Type B pancreatic cell (in vitro differentiated cells): ENCODE data around the gene TNS3. TPM values are rescaled to one million over a fixed set of nuclear protein-coding genes. Genes with fewer than 3 reads are reported as not detected.

Experiments used
- DNase-seq: peaks from one replicate; pipeline ENCODE4 v3.0.0; 2021; ENCODE audit warnings: mixed read lengths; ENCODE audit not compliant: unreplicated experiment; ENCODE audit errors: extremely low spot score
- H3K27ac Mint-ChIP-seq: 2 replicates; pipeline ENCODE4 v1.8.0; 2021; ENCODE audit warnings: mild to moderate bottlenecking, mixed read lengths
- H3K27me3 Mint-ChIP-seq: 2 replicates; pipeline ENCODE4 v1.8.0; 2021; ENCODE audit warnings: mixed read lengths
- H3K36me3 Mint-ChIP-seq: 2 replicates; pipeline ENCODE4 v1.8.0; 2021; ENCODE audit warnings: mixed read lengths
- H3K4me1 Mint-ChIP-seq: one replicate; pipeline ENCODE4 v1.8.0; 2021; ENCODE audit warnings: mixed read lengths; ENCODE audit not compliant: unreplicated experiment
- H3K4me3 Mint-ChIP-seq: 2 replicates; pipeline ENCODE4 v1.8.0; 2021; ENCODE audit warnings: mild to moderate bottlenecking, mixed read lengths
- H3K9me3 Mint-ChIP-seq: 2 replicates; pipeline ENCODE4 v1.8.0; 2021; ENCODE audit warnings: mixed read lengths
- CTCF ChIP-seq: fragments of 200-600 bp; sonication (generic); conservative IDR thresholded peaks from 2 replicates; pipeline ENCODE4 v1.5.0; 2021; ENCODE audit warnings: antibody characterized with exemption, mild to moderate bottlenecking
- total RNA-seq: library from RNA; stranded (reverse); gene quantifications from 2 replicates; pipeline ENCODE4 v1.2.1, GENCODE V29; 2021; ENCODE audit warnings: low replicate concordance

TNS3 gene
- total RNA-seq, 1 donor from 2014 or later = 138 TPM

DNA sequence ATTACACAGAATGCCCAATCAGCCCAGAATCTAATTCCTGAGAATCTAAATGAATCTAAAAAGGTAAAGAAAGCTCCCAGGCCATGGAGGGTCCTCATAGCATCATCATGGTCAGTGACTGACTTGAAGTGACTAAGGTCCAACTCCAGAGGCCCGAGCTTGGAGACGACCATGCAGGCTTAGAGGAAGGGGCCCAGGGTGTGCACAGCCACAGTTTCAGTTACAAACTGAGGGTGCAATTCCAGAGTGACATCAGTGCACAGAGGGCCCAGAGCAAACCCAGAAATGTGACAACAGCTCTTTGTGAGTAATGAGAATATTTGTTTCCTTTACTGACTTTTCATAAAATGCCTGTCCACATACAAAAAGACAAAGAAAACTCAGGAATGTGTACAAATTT, 170.0 kb downstream of the TNS3 start:
- Mint-ChIP-seq H3K27me3 (no peaks in the 10 kb centered on the region), H3K27ac (no peak overlapping the region), H3K36me3 (peaks cover 36% of the 10 kb centered on the region), H3K4me1 (peaks cover 11% of the 10 kb centered on the region), H3K4me3 (no peak overlapping the region), H3K9me3 (no peaks in the 10 kb centered on the region)
- no peak for TF ChIP-seq CTCF
- DNase-seq = no peak

DNA sequence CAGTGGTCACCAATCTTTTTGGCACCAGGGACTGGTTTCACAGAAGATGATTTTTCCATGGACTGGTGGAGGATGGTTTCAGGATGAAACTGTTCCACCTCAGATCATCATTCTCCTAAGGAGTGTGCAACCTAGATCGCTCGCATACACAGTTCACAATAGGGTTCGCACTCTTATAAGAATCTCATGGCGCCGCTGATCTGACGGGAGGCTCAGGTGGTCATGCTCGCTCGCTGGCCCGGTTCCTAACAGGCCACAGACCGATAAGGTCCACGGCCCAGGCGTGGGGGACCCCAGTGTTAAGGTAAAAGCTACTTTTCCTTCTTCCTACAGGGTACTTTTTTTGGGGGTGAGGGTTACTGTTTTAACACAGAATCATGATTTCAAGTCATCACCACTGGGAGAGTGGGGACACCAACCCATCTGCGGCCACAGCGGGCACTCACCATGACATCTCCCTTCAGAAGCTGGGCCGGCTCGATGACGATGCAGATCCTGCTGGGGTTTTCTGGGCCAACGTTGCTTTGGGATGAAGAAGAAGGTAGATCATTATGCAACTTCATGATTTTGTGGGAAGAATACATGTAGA, 170.5 kb downstream of the TNS3 start:
- Mint-ChIP-seq H3K27ac (no peak overlapping the region), H3K36me3 (peaks cover 40% of the 10 kb centered on the region), H3K4me3 (no peak overlapping the region), H3K9me3 (no peaks in the 10 kb centered on the region), H3K4me1 (peaks cover 16% of the 10 kb centered on the region), H3K27me3 (no peaks in the 10 kb centered on the region)
- TF ChIP-seq CTCF = no peak
- no peak for DNase-seq

- Mint-ChIP-seq H3K4me3 (no peak overlapping the region), H3K27me3 (no peaks in the 10 kb centered on the region), H3K36me3 (peaks cover 27% of the 10 kb centered on the region), H3K9me3 (no peaks in the 10 kb centered on the region), H3K4me1 (peaks cover 25% of the 10 kb centered on the region), H3K27ac (no peak overlapping the region)
- DNase-seq = no peak
- TF ChIP-seq CTCF = no peak
Measured at GRCh38 chr7:47408675-47409074, 173.2 kb downstream of the TNS3 start.

GRCh38 chr7:47407821-47408674, 173.9 kb downstream of the TNS3 start:
- no peak for DNase-seq
- Mint-ChIP-seq H3K27ac (no peak overlapping the region), H3K36me3 (peaks cover 26% of the 10 kb centered on the region), H3K4me3 (no peak overlapping the region), H3K9me3 (no peaks in the 10 kb centered on the region), H3K27me3 (no peaks in the 10 kb centered on the region), H3K4me1 (peaks cover 29% of the 10 kb centered on the region)
- no peak for TF ChIP-seq CTCF

GRCh38 chr7:47407136-47407535, 174.8 kb downstream of the TNS3 start:
- DNase-seq = no peak
- H3K9me3 Mint-ChIP-seq = no peaks in the 10 kb centered on the region
- no peaks in the 10 kb centered on the region for H3K27me3 Mint-ChIP-seq
- H3K36me3 Mint-ChIP-seq = peaks cover 26% of the 10 kb centered on the region
- no peak for TF ChIP-seq CTCF
- no peak overlapping the region for H3K4me3 Mint-ChIP-seq
- peak overlapping the region; percentile 46 for H3K27ac Mint-ChIP-seq
- H3K4me1 Mint-ChIP-seq = peaks cover 29% of the 10 kb centered on the region
